ENCODE data around the gene UBA3.

GRCh38 chr3:69091389-69092029 lies 11.3 kb upstream of the UBA3 start:
- TF ChIP-seq CTCF (conservative IDR thresholded peaks at IDR 0.05 in 1 of 2, IDR thresholded peaks at IDR 0.05 in 1 of 2; ENCODE audit: extremely low read depth in 1 of 2, insufficient read depth in 1 of 2, low read depth in 1 of 2, low read length in 2 of 2) (no peak), EZH2 (IDR thresholded peaks at IDR 0.05; ENCODE audit: borderline replicate concordance, low read length) (no peak)

All from mammary epithelial cell (primary cell).